ENCODE data around the gene ZNF780A. TPM values are rescaled to one million over a fixed set of nuclear protein-coding genes. Genes with fewer than 3 reads are reported as not detected.
"Not testable (repeated sequence)": the region's sequence is repeated elsewhere in the genome, so short reads cannot be mapped to it uniquely, and the experiment has no call there.

ZNF780A gene
- total RNA-seq, 4 donors from 2014 or later, result 1.0 to 8.0 (median 5.4) TPM

DNA sequence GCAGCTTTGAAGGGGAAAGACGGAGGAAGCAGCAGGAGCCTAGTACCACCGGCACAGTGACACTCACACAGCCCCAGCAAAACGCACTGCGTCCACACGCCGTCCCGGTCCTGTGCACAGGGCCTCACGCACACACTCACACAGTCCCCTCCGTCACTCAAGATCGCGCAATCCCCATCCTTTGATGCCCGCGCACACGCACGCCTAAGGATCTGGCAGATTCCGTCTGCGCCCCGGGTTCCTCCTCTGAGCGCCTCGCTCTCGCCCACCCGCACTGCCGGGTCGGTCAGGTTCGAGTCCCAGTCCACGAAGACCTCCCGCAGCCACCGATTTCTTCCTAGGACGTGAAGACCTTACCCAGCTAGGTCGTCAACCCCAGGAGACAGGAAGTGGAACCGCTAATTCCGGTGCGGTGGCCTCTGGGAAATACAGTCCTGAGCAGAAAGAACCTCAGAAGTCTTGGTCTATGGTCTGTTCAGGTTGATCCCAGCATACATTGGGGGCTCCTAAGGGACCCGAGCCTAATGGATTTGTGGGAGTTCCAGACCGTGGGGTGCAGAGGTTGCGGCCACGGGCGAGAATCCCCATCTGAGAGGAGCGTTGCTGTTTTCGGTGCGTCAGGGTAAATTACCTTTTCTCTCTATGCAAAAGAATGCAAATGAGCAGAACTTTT lies 34.8 kb downstream of the ZNF780A start, which contains the start of gene ZNF780B:
Gene ZNF780B (minus strand): TSS at position 400 of the 673 bp plus-strand sequence. CDS start 5,899 bp downstream, outside the sequence.
- peaks cover 2 to 11% (median 3%) of the 10 kb centered on the region in 3 donors for H3K9me3 ChIP-seq
- H3K4me3 ChIP-seq, result peak within 1 kb of the TSS; percentile 73 to 95 (median 76)
- H3K27ac ChIP-seq, result peak within 1 kb of the TSS; percentile 61 to 79 (median 72)
- peak; percentile 85 to 90 for ATAC-seq
- H3K36me3 ChIP-seq, result no peaks in the 10 kb centered on the region
- TF ChIP-seq, protein P1, sequence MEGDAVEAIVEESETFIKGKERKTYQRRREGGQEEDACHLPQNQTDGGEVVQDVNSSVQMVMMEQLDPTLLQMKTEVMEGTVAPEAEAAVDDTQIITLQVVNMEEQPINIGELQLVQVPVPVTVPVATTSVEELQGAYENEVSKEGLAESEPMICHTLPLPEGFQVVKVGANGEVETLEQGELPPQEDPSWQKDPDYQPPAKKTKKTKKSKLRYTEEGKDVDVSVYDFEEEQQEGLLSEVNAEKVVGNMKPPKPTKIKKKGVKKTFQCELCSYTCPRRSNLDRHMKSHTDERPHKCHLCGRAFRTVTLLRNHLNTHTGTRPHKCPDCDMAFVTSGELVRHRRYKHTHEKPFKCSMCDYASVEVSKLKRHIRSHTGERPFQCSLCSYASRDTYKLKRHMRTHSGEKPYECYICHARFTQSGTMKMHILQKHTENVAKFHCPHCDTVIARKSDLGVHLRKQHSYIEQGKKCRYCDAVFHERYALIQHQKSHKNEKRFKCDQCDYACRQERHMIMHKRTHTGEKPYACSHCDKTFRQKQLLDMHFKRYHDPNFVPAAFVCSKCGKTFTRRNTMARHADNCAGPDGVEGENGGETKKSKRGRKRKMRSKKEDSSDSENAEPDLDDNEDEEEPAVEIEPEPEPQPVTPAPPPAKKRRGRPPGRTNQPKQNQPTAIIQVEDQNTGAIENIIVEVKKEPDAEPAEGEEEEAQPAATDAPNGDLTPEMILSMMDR (IDR thresholded peaks at IDR 0.05 in 4 of 5, conservative IDR thresholded peaks at IDR 0.05 in 1 of 5), result no peak
- peak in 1 of 2 donors; percentile 11 for TF ChIP-seq POLR2A (IDR thresholded peaks at IDR 0.05)
- H3K4me1 ChIP-seq, result peaks cover 7 to 16% of the 10 kb centered on the region in 2 donors
- H3K27me3 ChIP-seq, result no peaks in the 10 kb centered on the region
- in situ Hi-C loops (cut with MboI; ENCODE audit: low sequenced_read_pairs in 4 of 4) (no loop called here), intact Hi-C loops (cut with DNase I; ENCODE audit: low total_unique reads) (no loop called here)
- peak; percentile 23 to 33 for DNase-seq

DNA sequence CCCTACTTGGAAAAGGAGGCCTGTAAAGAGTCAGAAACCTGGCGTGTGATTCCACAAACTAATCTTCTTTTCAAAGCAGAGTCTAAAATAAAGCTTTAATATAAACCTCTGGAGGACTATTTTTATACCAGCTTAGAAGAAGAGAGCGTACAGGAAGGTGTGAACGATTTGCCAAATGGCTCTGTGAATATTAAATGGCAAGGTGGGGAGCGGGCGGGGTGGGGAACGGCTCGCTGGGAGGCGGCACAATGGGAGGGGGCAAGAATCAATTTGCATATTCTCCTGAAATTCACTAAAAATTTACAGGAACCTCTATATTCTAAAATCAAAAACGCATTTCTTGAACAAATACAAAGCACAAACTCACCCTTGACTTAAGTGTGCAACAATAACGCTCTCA lies 35.7 kb downstream of the ZNF780A start:
- H3K36me3 ChIP-seq, result peaks cover 0 to 6% of the 10 kb centered on the region in 2 donors
- intact Hi-C loops (cut with DNase I; ENCODE audit: low total_unique reads) (no loop called here), in situ Hi-C loops (cut with MboI; ENCODE audit: low sequenced_read_pairs in 4 of 4) (no loop called here)
- ATAC-seq (no peak), DNase-seq (no peak)
- no peak for TF ChIP-seq POLR2A (IDR thresholded peaks at IDR 0.05)
- TF ChIP-seq, protein P1 (IDR thresholded peaks at IDR 0.05 in 4 of 5, conservative IDR thresholded peaks at IDR 0.05 in 1 of 5), result no peak
- peak overlapping the region; percentile 61 to 79 (median 72) for H3K27ac ChIP-seq
- peak overlapping the region; percentile 73 to 95 (median 76) for H3K4me3 ChIP-seq
- peaks cover 7 to 16% of the 10 kb centered on the region in 2 donors for H3K4me1 ChIP-seq
- H3K9me3 ChIP-seq, result peaks cover 2 to 11% (median 3%) of the 10 kb centered on the region in 3 donors
- no peaks in the 10 kb centered on the region for H3K27me3 ChIP-seq

GRCh38 chr19:40054632-40055031 lies 36.1 kb downstream of the ZNF780A start:
- no peak for DNase-seq
- in situ Hi-C loops (cut with MboI; ENCODE audit: low sequenced_read_pairs in 4 of 4), result no loop called here

GRCh38 chr19:40053491-40053890 lies 37.3 kb downstream of the ZNF780A start:
- intact Hi-C loops (cut with DNase I; ENCODE audit: low total_unique reads), result no loop called here
- ATAC-seq, result no peak
- TF ChIP-seq, protein P1 (IDR thresholded peaks at IDR 0.05 in 4 of 5, conservative IDR thresholded peaks at IDR 0.05 in 1 of 5), result no peak
- no peak for TF ChIP-seq POLR2A (IDR thresholded peaks at IDR 0.05)

More at GRCh38 chr19:40054632-40055031, 36.1 kb downstream of the ZNF780A start:
- Histone ChIP-seq H3K27ac (no peak overlapping the region), H3K9me3 (peaks cover 1 to 8% (median 3%) of the 10 kb centered on the region in 3 donors), H3K27me3 (no peaks in the 10 kb centered on the region), H3K4me3 (peak overlapping the region in 3 of 4 donors; percentile 73 to 95 (median 77)), H3K36me3 (peaks cover 0 to 8% of the 10 kb centered on the region in 2 donors), H3K4me1 (peaks cover 7 to 16% of the 10 kb centered on the region in 2 donors)
- ATAC-seq, result no peak
- intact Hi-C loops (cut with DNase I; ENCODE audit: low total_unique reads), result no loop called here
- TF ChIP-seq, protein P1 (IDR thresholded peaks at IDR 0.05 in 4 of 5, conservative IDR thresholded peaks at IDR 0.05 in 1 of 5), result no peak
- no peak for TF ChIP-seq POLR2A (IDR thresholded peaks at IDR 0.05)

DNA sequence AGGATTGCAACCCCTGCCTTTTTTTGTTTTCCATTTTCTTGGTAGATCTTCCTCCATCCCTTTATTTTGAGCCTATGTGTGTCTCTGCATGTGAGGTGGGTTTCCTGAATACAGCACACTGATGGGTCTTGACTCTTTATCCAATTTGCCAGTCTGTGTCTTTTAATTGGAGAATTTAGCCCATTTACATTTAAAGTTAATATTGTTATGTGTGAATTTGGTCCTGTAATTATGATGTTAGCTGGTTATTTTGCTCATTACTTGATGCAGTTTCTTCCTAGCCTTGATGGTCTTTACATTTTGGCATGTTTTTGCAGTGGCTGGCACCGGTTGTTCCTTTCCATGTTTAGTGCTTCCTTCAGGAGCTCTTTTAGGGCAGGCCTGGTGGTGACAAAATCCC lies 49.0 kb downstream of the ZNF780A start:
- ATAC-seq; H3K4me1 ChIP-seq; intact Hi-C loops (cut with DNase I; ENCODE audit: low total_unique reads); DNase-seq; H3K27me3 ChIP-seq; H3K4me3 ChIP-seq; H3K27ac ChIP-seq; in situ Hi-C loops (cut with MboI; ENCODE audit: low sequenced_read_pairs in 4 of 4): not testable (repeated sequence)
- peaks cover 12 to 37% of the 10 kb centered on the region in 2 donors for H3K36me3 ChIP-seq
- peaks cover 0 to 17% (median 0%) of the 10 kb centered on the region in 3 donors for H3K9me3 ChIP-seq

More at GRCh38 chr19:40053491-40053890, 37.3 kb downstream of the ZNF780A start:
- H3K36me3 ChIP-seq, result peaks cover 0 to 20% of the 10 kb centered on the region in 2 donors
- no peak overlapping the region for H3K4me3 ChIP-seq
- peaks cover 7 to 16% of the 10 kb centered on the region in 2 donors for H3K4me1 ChIP-seq
- in situ Hi-C loops (cut with MboI; ENCODE audit: low sequenced_read_pairs in 4 of 4), result no loop called here
- peaks cover 0 to 7% (median 3%) of the 10 kb centered on the region in 3 donors for H3K9me3 ChIP-seq
- DNase-seq, result no peak
- no peak overlapping the region for H3K27ac ChIP-seq
- H3K27me3 ChIP-seq, result no peaks in the 10 kb centered on the region

GRCh38 chr19:40038047-40038446 lies 52.7 kb downstream of the ZNF780A start:
- H3K4me3 ChIP-seq; DNase-seq; H3K27me3 ChIP-seq; in situ Hi-C loops (cut with MboI; ENCODE audit: low sequenced_read_pairs in 4 of 4); ATAC-seq; H3K4me1 ChIP-seq; intact Hi-C loops (cut with DNase I; ENCODE audit: low total_unique reads); H3K27ac ChIP-seq: not testable (repeated sequence)
- peaks cover 2 to 23% of the 10 kb centered on the region in 2 donors for H3K36me3 ChIP-seq
- H3K9me3 ChIP-seq, result peaks cover 10 to 46% (median 11%) of the 10 kb centered on the region in 3 donors

Measured in gastrocnemius medialis (tissue), 4 donors.